Measurements from ENCODE around the gene RBM43. TPM values are rescaled to one million over a fixed set of nuclear protein-coding genes. Genes with fewer than 3 reads are reported as not detected.

Gene RBM43
- total and polyA plus RNA-seq, 4 donors: 1.6 to 4.9 (median 2.7) TPM

- TF ChIP-seq REST (IDR thresholded peaks at IDR 0.05): no peak
- no peak for TF ChIP-seq TAF1 (conservative IDR thresholded peaks at IDR 0.05)
- TF ChIP-seq NR2F2 (IDR thresholded peaks at IDR 0.05): no peak
- TF ChIP-seq RAD21 (IDR thresholded peaks at IDR 0.05): no peak
- TF ChIP-seq FOXA1 (IDR thresholded peaks at IDR 0.05): no peak
Measured at GRCh38 chr2:151241224-151241623, 20.4 kb downstream of the RBM43 start (continued).

GRCh38 chr2:151240433-151240832 is 21.2 kb downstream of the RBM43 start:
- no peak overlapping the region for H3K4me3 ChIP-seq (ENCODE audit: low read depth in 1 of 3, low read length in 3 of 3)
- no peak for DNase-seq (ENCODE audit: low spot score)
- H3K36me3 ChIP-seq (ENCODE audit: control insufficient read depth in 4 of 4, insufficient read depth in 3 of 4, low read depth in 1 of 4, low read length in 3 of 4): no peaks in the 10 kb centered on the region
- no peaks in the 10 kb centered on the region for H3K4me1 ChIP-seq (ENCODE audit: control insufficient read depth in 4 of 4, insufficient read depth in 4 of 4, low read length in 3 of 4)
- 52% methylated on average over 1 of the region's 1 CpG for WGBS
- H3K9ac ChIP-seq (ENCODE audit: low read depth in 1 of 2, low read length in 2 of 2): no peak overlapping the region
- H3K27me3 ChIP-seq (ENCODE audit: control insufficient read depth in 4 of 4, insufficient read depth in 4 of 4, low read length in 3 of 4): no peaks in the 10 kb centered on the region
- H3K27ac ChIP-seq (ENCODE audit: low read depth in 1 of 2, low read length in 2 of 2): no peak overlapping the region
- no peaks in the 10 kb centered on the region for H3K9me3 ChIP-seq (ENCODE audit: control insufficient read depth in 4 of 4, low read length in 3 of 4)
- no peak for TF ChIP-seq CTCF (IDR thresholded peaks at IDR 0.05; ENCODE audit: low read depth, low read length, missing input control)
- TF ChIP-seq FOXA1 (IDR thresholded peaks at IDR 0.05): no peak
- TF ChIP-seq HNF4A (conservative IDR thresholded peaks at IDR 0.05): no peak
- no peak for TF ChIP-seq GABPA (IDR thresholded peaks at IDR 0.05 in 1 of 2, conservative IDR thresholded peaks at IDR 0.05 in 1 of 2)
- TF ChIP-seq TAF1 (conservative IDR thresholded peaks at IDR 0.05): no peak

GRCh38 chr2:151239624-151240023 is 22.0 kb downstream of the RBM43 start:
- 85% methylated on average over 9 of the region's 9 CpGs for WGBS
- H3K36me3 ChIP-seq (ENCODE audit: control insufficient read depth in 4 of 4, insufficient read depth in 3 of 4, low read depth in 1 of 4, low read length in 3 of 4): no peaks in the 10 kb centered on the region
- H3K9ac ChIP-seq (ENCODE audit: low read depth in 1 of 2, low read length in 2 of 2): no peak overlapping the region
- H3K9me3 ChIP-seq (ENCODE audit: control insufficient read depth in 4 of 4, low read length in 3 of 4): no peaks in the 10 kb centered on the region
- TF ChIP-seq REST (IDR thresholded peaks at IDR 0.05): no peak
- no peak for TF ChIP-seq MAX (IDR thresholded peaks at IDR 0.05)
- no peak for TF ChIP-seq RXRA (IDR thresholded peaks at IDR 0.05)
- TF ChIP-seq TAF1 (conservative IDR thresholded peaks at IDR 0.05): no peak
- TF ChIP-seq NR2F2 (IDR thresholded peaks at IDR 0.05): no peak
- no peak for TF ChIP-seq FOXA1 (IDR thresholded peaks at IDR 0.05)
- no peak for TF ChIP-seq HNF4A (conservative IDR thresholded peaks at IDR 0.05)
- no peak for TF ChIP-seq ATF3 (IDR thresholded peaks at IDR 0.05)
- no peak for TF ChIP-seq EGR1 (IDR thresholded peaks at IDR 0.05; ENCODE audit: low read depth in 2 of 2)
- TF ChIP-seq SP1 (IDR thresholded peaks at IDR 0.05): no peak
- H3K4me1 ChIP-seq (ENCODE audit: control insufficient read depth in 4 of 4, insufficient read depth in 4 of 4, low read length in 3 of 4): no peaks in the 10 kb centered on the region
- no peaks in the 10 kb centered on the region for H3K27me3 ChIP-seq (ENCODE audit: control insufficient read depth in 4 of 4, insufficient read depth in 4 of 4, low read length in 3 of 4)
- no peak for DNase-seq (ENCODE audit: low spot score)
- H3K4me3 ChIP-seq (ENCODE audit: low read depth in 1 of 3, low read length in 3 of 3): no peak overlapping the region
- no peak overlapping the region for H3K27ac ChIP-seq (ENCODE audit: low read depth in 1 of 2, low read length in 2 of 2)

All from liver (tissue), 9 donors.